Measurements from ENCODE around the gene LTC4S. TPM values are rescaled to one million over a fixed set of nuclear protein-coding genes. Genes with fewer than 3 reads are reported as not detected.
"Not testable (repeated sequence)": the region's sequence is repeated elsewhere in the genome, so short reads cannot be mapped to it uniquely, and the experiment has no call there.

LTC4S gene, protein sequence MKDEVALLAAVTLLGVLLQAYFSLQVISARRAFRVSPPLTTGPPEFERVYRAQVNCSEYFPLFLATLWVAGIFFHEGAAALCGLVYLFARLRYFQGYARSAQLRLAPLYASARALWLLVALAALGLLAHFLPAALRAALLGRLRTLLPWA
- 4.7 to 5.2 TPM (median 5.0 TPM) in 3 replicates for total RNA-seq

DNA sequence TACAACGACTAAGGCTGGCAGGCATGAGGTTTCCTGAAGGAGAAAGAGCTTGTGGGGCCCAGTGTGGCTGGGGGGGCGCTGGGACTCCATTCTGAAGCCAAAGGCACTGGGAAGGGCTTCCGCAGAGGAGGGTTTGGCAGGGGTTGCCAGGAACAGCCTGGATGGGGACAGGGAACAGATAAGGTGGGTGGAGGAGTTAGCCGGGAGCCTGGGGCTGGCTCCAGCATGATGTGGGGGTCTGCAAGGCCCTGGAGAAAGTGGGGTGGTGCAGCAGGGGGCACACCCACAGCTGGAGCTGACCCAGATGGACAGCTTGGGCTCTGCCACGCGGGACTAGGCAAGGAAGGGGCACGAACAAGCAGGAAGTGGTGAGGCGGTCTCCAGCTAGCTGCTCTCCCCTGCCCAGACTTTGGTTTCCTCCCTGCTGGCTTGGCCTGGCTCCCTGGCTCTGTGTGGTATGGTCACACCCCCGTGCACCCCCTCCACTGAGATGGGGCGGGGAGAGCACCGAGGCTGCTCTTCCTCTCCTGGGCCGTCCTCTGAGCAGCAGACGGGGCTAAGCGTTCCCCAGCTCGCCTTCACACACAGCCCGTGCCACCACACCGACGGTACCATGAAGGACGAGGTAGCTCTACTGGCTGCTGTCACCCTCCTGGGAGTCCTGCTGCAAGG is at the start of gene LTC4S:
Gene LTC4S (plus strand): TSS at position 519 of the 672 bp plus-strand sequence. CDS start 95 bp downstream, at position 614.
- H3K27ac Mint-ChIP-seq: no peak within 1 kb of the TSS
- H3K27me3 Mint-ChIP-seq (ENCODE audit: low read depth): peaks cover 2% of the 10 kb centered on the region
- peaks cover 6% of the 10 kb centered on the region for H3K36me3 Mint-ChIP-seq
- no peak for DNase-seq (ENCODE audit: low spot score in 2 of 2, unreplicated experiment in 2 of 2)
- H3K4me3 Mint-ChIP-seq: peak within 1 kb of the TSS; percentile 65
- H3K4me1 Mint-ChIP-seq: no peaks in the 10 kb centered on the region
- TF ChIP-seq, protein P1, sequence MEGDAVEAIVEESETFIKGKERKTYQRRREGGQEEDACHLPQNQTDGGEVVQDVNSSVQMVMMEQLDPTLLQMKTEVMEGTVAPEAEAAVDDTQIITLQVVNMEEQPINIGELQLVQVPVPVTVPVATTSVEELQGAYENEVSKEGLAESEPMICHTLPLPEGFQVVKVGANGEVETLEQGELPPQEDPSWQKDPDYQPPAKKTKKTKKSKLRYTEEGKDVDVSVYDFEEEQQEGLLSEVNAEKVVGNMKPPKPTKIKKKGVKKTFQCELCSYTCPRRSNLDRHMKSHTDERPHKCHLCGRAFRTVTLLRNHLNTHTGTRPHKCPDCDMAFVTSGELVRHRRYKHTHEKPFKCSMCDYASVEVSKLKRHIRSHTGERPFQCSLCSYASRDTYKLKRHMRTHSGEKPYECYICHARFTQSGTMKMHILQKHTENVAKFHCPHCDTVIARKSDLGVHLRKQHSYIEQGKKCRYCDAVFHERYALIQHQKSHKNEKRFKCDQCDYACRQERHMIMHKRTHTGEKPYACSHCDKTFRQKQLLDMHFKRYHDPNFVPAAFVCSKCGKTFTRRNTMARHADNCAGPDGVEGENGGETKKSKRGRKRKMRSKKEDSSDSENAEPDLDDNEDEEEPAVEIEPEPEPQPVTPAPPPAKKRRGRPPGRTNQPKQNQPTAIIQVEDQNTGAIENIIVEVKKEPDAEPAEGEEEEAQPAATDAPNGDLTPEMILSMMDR (IDR thresholded peaks at IDR 0.05; ENCODE audit: unreplicated experiment): no peak
- H3K9me3 Mint-ChIP-seq: no peaks in the 10 kb centered on the region

DNA sequence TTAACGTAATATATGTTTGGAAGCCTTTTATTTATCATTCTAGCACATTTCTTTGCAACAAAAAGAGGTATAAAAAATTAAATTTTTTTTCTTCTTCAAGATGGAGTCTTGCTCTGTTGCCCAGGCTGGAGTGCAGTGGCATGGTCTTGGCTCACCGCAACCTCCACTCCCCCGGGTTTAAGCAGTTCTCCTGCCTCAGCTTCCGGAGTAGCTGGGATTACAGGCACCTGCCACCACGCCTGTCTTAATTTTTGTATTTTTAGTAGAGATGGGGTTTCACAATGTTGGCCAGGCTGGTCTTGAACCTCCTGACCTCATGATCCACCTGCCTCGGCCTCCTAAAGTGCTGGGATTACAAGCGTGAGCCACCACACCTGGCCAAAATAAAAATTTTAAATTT is 49.7 kb upstream of the LTC4S start:
- DNase-seq (ENCODE audit: low spot score in 2 of 2, unreplicated experiment in 2 of 2); H3K4me3 Mint-ChIP-seq; H3K4me1 Mint-ChIP-seq; H3K27me3 Mint-ChIP-seq (ENCODE audit: low read depth); H3K27ac Mint-ChIP-seq; H3K9me3 Mint-ChIP-seq: not testable (repeated sequence)
- peaks cover 26% of the 10 kb centered on the region for H3K36me3 Mint-ChIP-seq

DNA sequence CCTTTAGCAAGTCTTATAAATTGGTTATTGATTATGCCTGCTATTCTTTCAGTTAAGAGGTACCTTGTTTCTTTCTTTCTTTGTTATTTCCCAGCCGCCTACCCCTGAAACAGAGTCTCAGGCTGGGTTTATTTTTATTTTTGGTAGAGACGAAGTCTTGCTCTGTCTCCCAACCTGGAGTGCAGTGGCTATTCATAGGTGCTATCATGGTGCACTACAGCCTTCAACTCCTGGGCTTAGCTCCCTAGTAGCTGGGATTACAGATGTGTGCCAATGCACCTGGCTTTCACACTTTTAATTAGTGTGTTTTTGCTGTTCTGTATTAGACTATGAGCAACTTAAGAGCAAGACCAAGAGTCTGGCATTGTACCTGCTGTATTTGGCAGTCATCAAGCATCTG is 46.9 kb upstream of the LTC4S start:
- Mint-ChIP-seq H3K4me3 (no peak overlapping the region), H3K27ac (no peak overlapping the region), H3K27me3 (ENCODE audit: low read depth) (no peaks in the 10 kb centered on the region), H3K36me3 (peaks cover 22% of the 10 kb centered on the region), H3K4me1 (no peaks in the 10 kb centered on the region), H3K9me3 (peaks cover 6% of the 10 kb centered on the region)
- no peak for DNase-seq (ENCODE audit: low spot score in 2 of 2, unreplicated experiment in 2 of 2)
- TF ChIP-seq, protein P1 (IDR thresholded peaks at IDR 0.05; ENCODE audit: unreplicated experiment): no peak

DNA sequence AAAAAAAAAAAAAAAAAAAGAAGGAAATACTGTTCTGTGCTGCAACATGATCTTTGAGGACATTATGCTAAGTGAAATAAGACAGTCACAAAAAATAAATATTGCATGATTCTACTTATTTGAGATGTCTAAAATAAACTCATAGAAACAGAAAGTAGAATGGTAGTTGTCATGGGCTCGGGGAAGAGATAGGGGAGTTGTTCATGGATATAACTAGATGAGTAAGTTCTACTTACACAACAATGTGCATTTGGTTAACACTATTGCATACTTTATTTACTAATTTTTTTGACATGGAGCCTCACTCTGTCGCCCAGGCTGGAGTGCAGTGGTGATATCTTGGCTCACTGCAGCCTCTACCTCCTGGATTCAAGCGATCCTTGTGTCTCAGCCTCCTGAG is 46.0 kb upstream of the LTC4S start:
- H3K4me3 Mint-ChIP-seq: no peak overlapping the region
- no peak for DNase-seq (ENCODE audit: low spot score in 2 of 2, unreplicated experiment in 2 of 2)
- peaks cover 6% of the 10 kb centered on the region for H3K9me3 Mint-ChIP-seq
- H3K27ac Mint-ChIP-seq: no peak overlapping the region
- no peaks in the 10 kb centered on the region for H3K27me3 Mint-ChIP-seq (ENCODE audit: low read depth)
- peaks cover 21% of the 10 kb centered on the region for H3K36me3 Mint-ChIP-seq
- TF ChIP-seq, protein P1 (IDR thresholded peaks at IDR 0.05; ENCODE audit: unreplicated experiment): no peak
- peaks cover under 1% of the 10 kb centered on the region for H3K4me1 Mint-ChIP-seq

DNA sequence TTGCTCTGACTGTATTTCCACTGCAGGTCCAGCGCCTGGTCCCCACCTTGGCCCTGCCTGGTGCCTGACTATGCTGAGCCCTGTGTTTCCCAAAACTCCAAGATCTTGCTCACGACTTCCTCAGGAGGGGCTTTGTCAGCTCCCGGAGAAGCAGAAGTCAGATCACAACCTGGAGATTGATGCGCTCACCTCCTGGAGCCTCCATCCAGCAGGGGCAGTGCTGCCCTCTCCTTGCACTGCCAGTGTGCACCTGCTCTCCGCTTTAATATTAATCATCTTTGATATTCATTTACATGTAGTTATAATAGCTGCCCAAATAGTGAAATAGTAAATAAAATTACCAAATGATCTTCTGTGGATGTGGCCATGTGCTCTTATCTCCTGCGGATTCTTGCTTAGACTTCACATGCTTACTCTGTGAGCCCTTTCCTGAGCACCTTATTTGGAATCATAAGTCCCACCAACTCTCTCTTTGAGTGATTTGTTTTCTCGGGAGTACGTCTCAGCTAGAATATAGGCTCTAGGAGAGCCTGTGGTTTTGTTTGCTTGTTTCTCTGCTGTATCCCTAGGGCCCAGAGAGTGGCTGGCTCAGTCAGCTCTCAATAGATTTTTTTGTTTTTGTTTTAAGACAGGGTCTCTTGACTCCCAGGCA is 43.8 kb upstream of the LTC4S start:
- no peak overlapping the region for H3K4me3 Mint-ChIP-seq
- TF ChIP-seq, protein P1 (IDR thresholded peaks at IDR 0.05; ENCODE audit: unreplicated experiment): no peak
- peaks cover 21% of the 10 kb centered on the region for H3K36me3 Mint-ChIP-seq
- no peak for DNase-seq (ENCODE audit: low spot score in 2 of 2, unreplicated experiment in 2 of 2)
- peaks cover 15% of the 10 kb centered on the region for H3K4me1 Mint-ChIP-seq
- no peaks in the 10 kb centered on the region for H3K27me3 Mint-ChIP-seq (ENCODE audit: low read depth)
- peak overlapping the region; percentile 72 for H3K27ac Mint-ChIP-seq
- H3K9me3 Mint-ChIP-seq: peaks cover 6% of the 10 kb centered on the region

DNA sequence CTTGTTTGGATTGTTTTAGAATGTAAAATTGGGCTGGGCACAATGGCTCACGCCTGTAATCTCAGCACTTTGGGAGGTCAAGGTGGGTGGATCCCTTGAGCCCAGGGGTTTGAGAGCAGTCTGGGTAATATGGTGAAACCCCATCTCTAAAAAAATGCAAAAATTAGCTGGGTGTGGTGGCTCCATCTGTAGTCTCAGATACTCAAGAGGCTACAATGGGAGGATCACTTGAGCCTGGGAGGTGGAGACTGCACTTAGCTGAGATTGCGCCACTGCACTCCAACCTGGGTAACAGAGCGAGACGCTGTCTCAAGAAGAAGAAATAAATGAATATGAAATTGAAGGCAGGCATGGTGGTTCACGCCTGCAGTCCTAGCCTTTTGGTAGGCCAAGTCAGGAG is 39.8 kb upstream of the LTC4S start:
- no peak overlapping the region for H3K4me3 Mint-ChIP-seq
- H3K9me3 Mint-ChIP-seq: no peaks in the 10 kb centered on the region
- peak overlapping the region; percentile 14 for H3K27ac Mint-ChIP-seq
- no peak for DNase-seq (ENCODE audit: low spot score in 2 of 2, unreplicated experiment in 2 of 2)
- TF ChIP-seq, protein P1 (IDR thresholded peaks at IDR 0.05; ENCODE audit: unreplicated experiment): no peak
- H3K36me3 Mint-ChIP-seq: peaks cover 8% of the 10 kb centered on the region
- H3K27me3 Mint-ChIP-seq (ENCODE audit: low read depth): no peaks in the 10 kb centered on the region
- H3K4me1 Mint-ChIP-seq: peaks cover 25% of the 10 kb centered on the region
